HG02981 (cell line): ENCODE data around the gene CDC14B.
"Not testable (repeated sequence)": the region's sequence is repeated elsewhere in the genome, so short reads cannot be mapped to it uniquely, and the experiment has no call there.

ENCODE experiments used
- ATAC-seq: cut with Tn5 transposase; IDR thresholded peaks from one replicate; pipeline ENCODE4 v1.9.1; 2021; ENCODE audit warnings: mild to moderate bottlenecking, moderate library complexity; ENCODE audit not compliant: unreplicated experiment

The CDC14B gene

DNA sequence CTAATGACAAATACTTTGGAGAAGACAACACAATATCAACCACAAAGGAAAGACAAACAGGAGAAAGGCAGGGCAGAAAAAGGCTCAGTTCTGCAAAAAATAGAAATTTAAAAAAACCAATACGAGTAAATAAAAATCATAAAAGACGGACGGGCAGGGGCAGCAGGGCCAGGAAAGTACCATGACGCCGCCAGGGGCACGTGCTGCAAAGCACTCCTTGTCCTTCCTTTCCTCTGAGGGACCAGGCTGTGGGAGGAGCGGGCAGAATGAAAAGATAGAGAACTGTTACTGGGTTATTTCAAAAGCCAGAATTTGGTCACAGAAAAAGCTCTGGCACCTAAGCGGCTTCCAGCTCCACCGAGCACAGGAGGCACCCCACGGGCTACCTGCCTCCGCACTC, 115.7 kb downstream of the CDC14B start:
- ATAC-seq: no peak

GRCh38 chr9:96503374-96503748, 116.3 kb downstream of the CDC14B start:
- not testable (repeated sequence) for ATAC-seq

GRCh38 chr9:96502539-96503373, 116.9 kb downstream of the CDC14B start:
- no peak for ATAC-seq

- ATAC-seq: no peak
These were observed 117.8 kb downstream of the CDC14B start for GRCh38 chr9:96501633-96502538.

- no peak for ATAC-seq
These were observed 118.7 kb downstream of the CDC14B start for GRCh38 chr9:96500696-96501632.

GRCh38 chr9:96499257-96499656, 120.4 kb downstream of the CDC14B start:
- ATAC-seq: no peak

DNA sequence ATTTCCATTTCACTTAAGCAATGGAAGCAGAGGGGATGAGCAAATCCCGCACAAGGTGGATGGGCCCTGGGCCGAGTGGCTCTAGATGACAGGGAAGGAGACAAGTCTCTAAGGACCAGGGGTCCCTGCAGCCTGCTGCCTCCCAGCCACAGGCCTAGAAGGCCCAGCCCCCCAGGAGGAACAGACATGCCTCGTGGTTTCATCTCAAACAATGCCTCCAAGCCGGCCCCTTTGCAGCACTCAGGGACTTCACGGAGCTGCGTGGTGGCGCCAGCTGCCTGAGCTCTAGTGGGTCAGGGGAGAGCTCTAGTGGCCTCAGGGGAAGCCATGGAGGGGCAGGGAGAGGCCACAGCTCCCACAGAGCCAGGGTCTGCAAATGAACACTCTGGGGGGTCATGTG, 120.8 kb downstream of the CDC14B start:
- ATAC-seq: no peak

DNA sequence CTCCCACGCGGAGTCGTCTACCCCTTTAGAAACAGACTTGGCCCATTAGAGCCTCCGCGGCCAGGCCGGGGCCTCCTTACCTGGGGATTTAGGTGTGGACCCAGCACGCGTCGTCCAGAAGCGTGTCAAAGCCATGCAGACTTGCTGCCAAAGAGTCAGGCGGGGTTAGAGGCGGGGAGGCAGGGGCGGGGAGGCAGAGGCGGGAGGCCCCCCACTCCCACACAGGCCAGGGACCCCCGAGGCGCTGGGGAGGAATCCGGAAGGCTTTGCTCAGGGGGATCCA, 122.6 kb downstream of the CDC14B start:
- ATAC-seq: no peak

- ATAC-seq: no peak
These were observed 123.1 kb downstream of the CDC14B start for GRCh38 chr9:96496368-96497116.

GRCh38 chr9:96495341-96495740, 124.3 kb downstream of the CDC14B start:
- ATAC-seq: no peak

- ATAC-seq: no peak
These were observed 125.3 kb downstream of the CDC14B start for GRCh38 chr9:96494215-96494800.

- no peak for ATAC-seq
These were observed 125.9 kb downstream of the CDC14B start for GRCh38 chr9:96493757-96494156.

GRCh38 chr9:96492993-96493531, 126.6 kb downstream of the CDC14B start:
- ATAC-seq: no peak

DNA sequence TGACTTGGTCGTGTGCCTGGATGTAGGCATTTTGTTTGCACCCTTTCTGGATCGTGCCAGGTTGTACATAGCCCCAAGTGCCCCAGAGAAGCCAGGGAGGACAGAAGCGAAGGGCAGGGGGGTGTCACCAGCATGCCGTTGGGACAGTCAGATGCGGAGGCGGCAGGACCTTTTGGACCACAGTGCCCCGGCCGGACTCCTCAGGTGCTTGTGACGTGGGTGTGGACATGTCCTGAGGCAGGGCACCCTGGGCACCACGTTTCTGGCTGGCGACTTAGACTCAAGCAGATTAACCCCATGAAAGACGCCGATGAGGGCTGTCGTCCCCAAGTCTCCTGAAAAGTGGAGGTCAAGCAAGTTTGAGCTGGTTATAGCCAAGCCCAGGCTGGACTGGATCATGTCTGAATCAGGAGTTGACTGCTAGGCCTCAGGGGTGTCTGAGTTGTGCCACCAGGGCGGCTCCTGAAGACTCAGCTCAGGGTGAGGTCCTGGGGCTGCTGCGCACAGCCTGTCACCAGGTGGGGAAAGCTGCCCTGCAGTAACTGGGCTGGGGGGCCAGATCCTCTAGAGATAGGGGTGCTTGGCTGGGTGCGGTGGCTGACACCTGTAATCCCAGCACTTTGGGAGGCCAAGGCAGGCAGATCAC, 127.6 kb downstream of the CDC14B start:
- no peak for ATAC-seq

GRCh38 chr9:96491079-96491879, 128.4 kb downstream of the CDC14B start:
- no peak for ATAC-seq

DNA sequence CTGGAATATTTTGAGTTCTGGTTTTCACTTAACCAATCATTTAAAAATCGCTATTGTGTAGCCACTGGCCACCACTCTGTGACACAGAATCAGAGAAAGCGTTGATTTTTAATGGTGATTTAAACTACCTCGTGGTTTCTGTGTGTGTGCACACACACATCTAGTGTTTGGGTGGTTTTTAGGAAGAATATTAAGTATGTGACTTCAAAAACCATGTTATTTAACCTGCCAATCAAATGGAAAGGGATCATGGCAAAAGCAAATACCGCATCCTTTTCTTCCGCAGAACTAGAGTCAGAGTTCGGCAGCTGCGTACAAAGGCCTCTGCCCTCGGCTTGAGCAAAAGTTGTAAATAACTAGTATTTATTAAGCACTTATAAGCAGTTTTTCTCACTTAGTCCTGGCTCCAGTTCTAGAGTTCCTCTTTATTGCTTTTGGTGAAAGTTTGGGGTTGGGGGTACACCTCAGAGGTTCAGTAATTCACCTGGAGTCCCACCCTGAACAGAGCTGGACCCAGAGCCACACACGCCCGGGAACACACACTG, 129.0 kb downstream of the CDC14B start:
- no peak for ATAC-seq

DNA sequence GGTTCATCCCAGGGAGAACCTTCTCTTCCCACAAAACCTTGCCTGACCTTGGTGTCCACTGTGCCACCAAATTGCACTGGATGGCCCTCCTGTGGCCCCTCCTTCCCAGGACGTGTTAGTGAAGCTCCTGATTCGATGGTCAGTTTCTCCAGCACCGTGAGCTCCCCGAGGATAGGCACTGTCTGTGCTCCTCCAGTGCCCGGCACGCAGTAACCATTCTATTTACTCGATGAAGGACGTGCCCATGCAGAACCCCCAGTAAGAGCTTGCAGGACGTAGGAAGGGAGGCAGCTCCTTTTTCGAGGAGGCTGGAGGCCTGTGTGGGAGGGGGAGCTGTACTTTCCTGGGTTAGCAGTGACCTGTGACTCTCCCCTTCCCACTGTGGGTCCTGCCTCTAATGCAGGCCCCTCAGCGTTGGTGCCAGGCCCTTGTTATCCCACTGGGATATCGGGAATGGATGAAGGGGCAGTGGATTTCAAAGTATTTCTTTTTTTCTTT, 130.1 kb downstream of the CDC14B start:
- no peak for ATAC-seq

GRCh38 chr9:96487949-96488348, 131.7 kb downstream of the CDC14B start:
- no peak for ATAC-seq
